DMS79 (cell line): ENCODE data around the gene HMG20B.
"Not testable (repeated sequence)": the region's sequence is repeated elsewhere in the genome, so short reads cannot be mapped to it uniquely, and the experiment has no call there.

Source experiments
- DNase-seq: peaks from one replicate; lab custom pipeline; 2025; lab: John Stamatoyannopoulos, UW

Gene HMG20B

GRCh38 chr19:3584036-3584802 is 11.5 kb downstream of the HMG20B start:
- DNase-seq: not testable (repeated sequence)

DNA sequence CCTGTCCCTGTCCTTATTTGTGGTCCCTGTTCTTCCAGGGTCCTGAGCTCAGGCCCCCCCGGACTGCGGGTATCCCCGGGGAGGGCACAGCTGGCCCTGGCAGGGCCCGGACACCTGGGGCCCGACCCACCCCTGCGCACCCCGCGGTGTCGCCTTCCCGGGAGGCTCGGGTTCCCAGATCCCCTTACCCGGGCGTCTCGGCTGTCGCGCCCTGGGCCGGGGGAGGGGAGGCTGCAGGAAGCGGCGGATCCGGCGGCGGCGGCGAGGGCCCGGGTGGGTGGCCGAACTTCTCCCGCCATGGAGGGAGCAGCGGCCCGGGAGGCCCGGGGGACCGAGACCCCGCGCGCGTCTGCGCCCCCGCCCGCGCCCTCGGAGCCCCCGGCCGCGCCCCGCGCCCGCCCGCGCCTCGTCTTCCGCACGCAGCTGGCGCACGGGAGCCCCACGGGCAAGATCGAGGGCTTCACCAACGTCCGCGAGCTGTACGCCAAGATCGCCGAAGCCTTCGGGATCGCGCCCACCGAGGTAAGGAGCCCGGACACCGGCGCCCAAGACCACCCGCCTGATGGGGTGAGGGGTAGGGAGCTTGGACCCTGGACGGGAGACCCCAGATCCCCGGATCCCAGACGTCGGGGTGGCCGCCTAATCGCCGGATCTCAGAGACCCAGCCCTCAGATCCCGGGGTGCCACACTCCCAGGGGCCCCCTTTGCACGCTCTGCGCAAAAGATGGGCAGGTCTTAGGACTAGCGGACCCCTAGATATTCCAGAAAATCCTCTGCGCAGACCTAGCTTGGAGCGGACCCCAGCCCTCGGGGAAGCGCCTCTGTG is 12.8 kb downstream of the HMG20B start, which contains the start of gene GIPC3:
Gene GIPC3, plus strand, starts transcription at position 178 of the 826 bp plus-strand sequence. Its CDS starts 120 bp downstream, at position 298.
- no peak for DNase-seq

- no peak for DNase-seq
Measured at GRCh38 chr19:3586127-3586626, 13.4 kb downstream of the HMG20B start.

DNA sequence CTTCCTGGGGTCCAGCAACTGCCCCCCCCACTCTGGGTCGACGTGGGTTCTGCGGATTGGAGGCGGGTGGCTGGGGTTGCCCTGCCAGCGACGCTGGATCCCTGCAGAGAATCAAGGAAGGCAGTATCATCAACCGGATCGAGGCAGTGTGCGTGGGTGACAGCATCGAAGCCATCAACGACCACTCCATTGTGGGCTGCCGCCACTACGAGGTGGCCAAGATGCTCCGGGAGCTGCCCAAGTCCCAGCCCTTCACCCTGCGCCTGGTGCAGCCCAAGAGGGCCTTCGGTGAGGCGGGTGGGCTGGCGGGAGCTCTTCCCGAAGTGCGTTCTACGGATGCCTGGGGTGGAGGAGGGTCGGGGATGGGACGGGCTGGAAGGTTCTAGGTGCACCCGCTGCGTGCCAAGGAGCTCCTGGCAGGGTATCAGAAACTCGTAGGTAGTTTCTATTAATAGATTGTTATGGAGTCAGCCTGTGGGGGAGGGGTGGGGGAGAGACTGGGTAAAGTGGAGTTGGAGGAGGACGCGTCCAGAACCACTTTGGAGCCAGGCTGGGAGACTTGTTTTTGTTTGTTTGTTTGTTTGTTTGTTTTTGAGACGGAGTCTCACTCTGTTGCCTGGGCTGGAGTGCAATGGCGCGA is 14.1 kb downstream of the HMG20B start:
- DNase-seq: peak; percentile 22

- no peak for DNase-seq
Measured at GRCh38 chr19:3589439-3589838, 16.7 kb downstream of the HMG20B start.

GRCh38 chr19:3589949-3590348 is 17.2 kb downstream of the HMG20B start:
- DNase-seq: no peak

GRCh38 chr19:3590991-3591659 is 18.4 kb downstream of the HMG20B start:
- no peak for DNase-seq

DNA sequence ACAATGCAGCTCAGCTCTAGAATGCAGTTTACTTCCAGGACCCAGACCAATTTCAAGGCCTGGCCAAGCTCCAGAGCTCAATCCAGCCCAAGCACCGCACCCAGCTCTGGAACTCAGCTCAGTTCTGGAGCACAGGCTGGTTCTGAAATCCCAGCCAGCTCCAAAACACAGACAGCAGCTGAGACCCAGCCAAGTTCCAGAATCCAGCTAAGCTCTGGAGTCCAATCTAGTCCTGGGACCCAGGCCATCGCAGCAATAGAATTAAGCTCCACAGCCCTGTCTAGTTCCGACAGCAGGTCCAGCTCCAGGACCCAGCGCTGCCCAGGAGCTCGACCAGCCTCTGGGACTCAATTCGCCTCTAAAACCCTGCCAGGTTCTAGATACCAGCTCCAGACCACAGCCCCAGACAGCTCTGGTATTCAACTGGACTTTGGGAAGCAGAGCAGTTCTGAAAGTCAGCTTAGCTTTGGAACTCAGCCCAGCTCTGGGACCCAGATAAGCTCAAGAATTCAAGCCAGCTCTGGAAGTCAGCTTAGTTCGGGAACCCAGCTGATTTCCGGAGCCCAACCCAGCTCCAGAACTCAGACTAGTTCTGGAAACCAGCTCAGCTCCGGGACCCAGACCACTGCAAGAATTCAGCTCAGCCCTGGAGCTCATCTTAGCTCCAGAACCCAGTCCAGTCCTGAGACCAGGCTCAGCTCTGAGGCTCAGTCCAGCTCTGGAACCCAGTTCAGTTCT is 19.3 kb downstream of the HMG20B start:
- DNase-seq: no peak

DNA sequence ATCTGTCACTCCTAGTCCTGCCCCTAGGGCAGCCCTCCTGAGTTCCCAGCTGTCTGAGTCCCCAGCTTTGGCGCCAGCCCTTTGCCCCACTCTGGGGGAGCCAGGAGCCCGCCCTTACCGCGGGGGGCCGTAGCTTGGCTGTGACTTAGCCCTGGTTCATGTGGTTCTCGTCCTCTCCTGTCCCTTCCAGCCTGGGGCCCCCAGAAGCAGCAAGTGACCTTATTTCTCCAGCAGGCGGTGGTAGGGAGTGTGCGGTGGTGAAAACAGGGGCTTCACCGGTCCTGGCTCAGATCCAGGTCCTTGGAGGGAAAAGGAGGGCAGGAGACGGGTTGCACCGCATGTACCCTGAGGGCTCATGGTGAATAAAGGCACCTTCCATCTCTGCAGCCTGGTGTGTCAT is 20.4 kb downstream of the HMG20B start:
- no peak for DNase-seq

- DNase-seq: no peak
Measured at GRCh38 chr19:3595521-3596061, 22.8 kb downstream of the HMG20B start.

DNA sequence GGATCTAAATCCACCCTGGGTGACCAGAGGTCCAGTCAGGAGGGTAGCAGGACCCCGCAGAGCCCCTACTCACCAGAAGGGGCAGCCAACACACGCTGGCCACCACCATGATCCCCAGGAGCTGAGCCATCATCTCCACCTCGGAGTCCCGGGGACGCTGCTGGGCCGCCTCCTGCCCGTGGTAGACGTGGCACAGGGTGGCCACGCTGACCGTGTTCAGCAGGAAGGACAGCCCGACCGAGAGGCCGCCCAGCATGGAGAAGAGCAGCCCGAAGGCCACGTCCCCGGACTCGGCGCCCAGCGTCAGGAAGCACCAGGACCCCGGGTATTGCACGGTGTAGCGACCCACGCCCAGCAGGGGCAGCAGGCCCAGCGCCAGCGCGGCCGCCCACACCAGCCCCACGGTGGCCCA is 27.0 kb downstream of the HMG20B start:
- DNase-seq: no peak

GRCh38 chr19:3601021-3601420 is 28.3 kb downstream of the HMG20B start:
- DNase-seq: no peak

DNA sequence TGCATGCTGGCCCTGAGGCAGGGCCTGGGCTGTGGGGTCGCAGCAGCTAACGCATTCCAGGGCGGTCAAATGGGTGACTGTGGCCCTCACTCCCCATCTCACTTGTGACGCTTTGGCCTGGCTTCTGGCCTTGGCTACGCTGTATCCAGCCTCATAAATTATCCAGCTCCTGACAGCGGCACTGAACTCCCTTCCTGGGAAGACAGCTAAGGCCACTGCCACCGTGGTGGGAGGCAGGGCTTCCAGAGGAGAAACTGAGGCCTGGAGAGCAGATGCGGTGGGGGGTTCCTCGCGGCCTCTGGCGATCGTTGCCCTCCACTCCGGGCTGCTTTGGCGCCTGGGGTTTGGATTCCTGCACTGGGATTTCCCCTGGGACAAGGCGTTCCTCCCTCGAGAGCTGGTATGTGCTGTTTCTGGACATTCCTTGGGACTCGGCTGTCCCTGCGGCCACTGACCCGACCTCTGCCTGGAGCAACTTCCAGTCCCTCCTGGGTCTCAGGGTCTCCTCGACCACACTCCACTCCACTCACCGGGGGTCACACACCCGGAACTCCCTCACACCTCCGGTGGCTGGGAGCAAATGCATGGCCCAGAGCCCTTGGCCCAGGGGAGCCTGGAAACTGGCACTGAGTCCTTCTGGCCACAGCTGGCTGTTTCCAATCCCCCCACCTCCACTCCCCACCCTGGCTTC is 30.5 kb downstream of the HMG20B start:
- no peak for DNase-seq

- no peak for DNase-seq
Measured at GRCh38 chr19:3604227-3604986, 31.7 kb downstream of the HMG20B start.

DNA sequence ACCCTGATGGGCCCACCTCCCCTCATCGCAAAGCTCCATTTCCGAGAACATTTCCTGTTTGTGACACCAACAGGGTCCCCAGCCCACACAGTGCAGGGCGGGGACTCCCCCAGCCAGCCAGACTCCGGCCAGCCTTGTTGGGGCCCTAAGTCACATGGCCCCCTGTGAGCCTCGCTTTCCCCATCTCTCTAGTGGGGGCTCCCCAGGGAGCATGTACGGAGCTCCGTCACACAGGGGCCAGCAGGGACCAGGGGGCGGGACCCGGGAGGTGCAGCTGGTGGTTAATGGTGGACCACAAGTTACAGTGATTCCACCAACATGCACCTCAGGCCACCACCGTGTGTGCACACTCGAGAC is 32.2 kb downstream of the HMG20B start:
- DNase-seq: no peak

- no peak for DNase-seq
Measured at GRCh38 chr19:3605361-3605760, 32.6 kb downstream of the HMG20B start.

DNA sequence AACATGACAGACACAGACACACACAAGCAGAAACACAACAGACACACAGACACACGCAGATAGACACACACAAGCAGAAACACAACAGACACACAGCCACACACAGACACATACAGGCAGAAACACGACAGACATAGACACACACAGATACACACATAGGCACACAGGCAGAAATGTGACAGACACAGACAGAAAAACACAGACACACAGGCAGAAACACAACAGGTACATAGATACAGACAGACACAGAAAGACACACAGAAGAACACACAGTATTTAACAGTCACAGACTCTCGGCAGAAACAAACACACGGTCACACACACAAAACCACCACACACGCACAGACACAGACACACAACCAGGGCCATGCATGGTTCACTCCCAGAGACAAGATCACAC is 33.0 kb downstream of the HMG20B start:
- DNase-seq: no peak

- DNase-seq: peak; percentile 3
Measured at GRCh38 chr19:3606174-3606689, 33.5 kb downstream of the HMG20B start.

- no peak for DNase-seq
Measured at GRCh38 chr19:3606690-3607289, 34.0 kb downstream of the HMG20B start, which contains the start of gene TBXA2R. TSS of gene TBXA2R (minus strand) at chr19:3606875. CDS start at chr19:3600634, 6,241 bp downstream.
